CD4-positive, alpha-beta T cell treated with Interleukin-21 for 1 hour (primary cell): ENCODE measurements around the gene CLDN24.

Experiments used
- DNase-seq: peaks from one replicate; pipeline ENCODE4 v3.0.0-alpha.2; 2020

The CLDN24 gene

DNA sequence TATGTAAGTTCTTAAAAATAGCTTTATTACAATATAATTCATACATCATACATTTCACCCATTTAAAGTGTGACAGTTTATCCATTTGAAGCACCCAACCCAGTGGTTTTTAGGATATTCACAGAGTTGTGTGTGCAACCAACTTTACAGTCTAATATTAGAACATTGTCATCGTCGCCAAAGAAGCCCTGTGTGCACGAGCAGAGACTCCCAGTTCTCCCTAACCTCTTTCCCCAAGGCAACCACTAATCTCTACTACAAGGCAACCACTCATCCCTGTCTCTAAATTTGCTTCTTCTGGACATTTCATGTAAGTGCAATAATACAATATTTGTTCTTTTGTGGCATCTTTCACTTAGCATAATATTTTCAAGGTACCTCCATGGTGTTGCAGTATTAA lies 49.8 kb downstream of the CLDN24 start:
- DNase-seq: no peak
